Limb (tissue), 2 donors: ENCODE data around the gene ARHGAP26.
"Not testable (repeated sequence)": the region's sequence is repeated elsewhere in the genome, so short reads cannot be mapped to it uniquely, and the experiment has no call there.

Source experiments
- DNase-seq, 2 donors: peaks; one replicate each; pipeline ENCODE4 v3.0.0-alpha.2; 2016; ENCODE audit errors: extremely low spot score in 2 of 2

The ARHGAP26 gene

DNA sequence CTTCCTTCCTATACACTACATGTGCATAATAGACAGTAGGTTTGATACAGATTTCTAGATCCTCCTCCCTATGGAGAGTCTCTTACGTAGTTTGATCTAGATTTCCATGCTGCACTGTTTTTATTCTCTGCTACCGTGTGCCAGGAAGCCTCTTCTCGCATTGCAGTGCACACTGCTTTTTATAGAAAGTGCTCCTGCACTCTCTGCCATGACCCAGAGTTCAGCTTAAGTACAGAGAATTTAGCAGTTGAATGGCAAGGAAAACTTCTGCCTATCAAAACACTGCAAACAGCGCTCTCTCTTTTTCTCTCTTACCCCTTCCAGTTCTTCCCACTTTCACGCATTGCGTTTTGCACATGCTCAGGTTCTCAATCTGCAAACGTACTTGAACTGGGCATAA, 187.4 kb downstream of the ARHGAP26 start:
- DNase-seq = no peak

- DNase-seq = no peak
Observed at GRCh38 chr5:142958944-142959682, 188.9 kb downstream of the ARHGAP26 start.

GRCh38 chr5:142959683-142960657, 189.8 kb downstream of the ARHGAP26 start:
- no peak for DNase-seq

GRCh38 chr5:142961440-142962173, 191.4 kb downstream of the ARHGAP26 start:
- DNase-seq = no peak

GRCh38 chr5:142962174-142962533, 192.0 kb downstream of the ARHGAP26 start:
- DNase-seq = no peak

- not testable (repeated sequence) for DNase-seq
Observed at GRCh38 chr5:142965258-142966120, 195.3 kb downstream of the ARHGAP26 start.

DNA sequence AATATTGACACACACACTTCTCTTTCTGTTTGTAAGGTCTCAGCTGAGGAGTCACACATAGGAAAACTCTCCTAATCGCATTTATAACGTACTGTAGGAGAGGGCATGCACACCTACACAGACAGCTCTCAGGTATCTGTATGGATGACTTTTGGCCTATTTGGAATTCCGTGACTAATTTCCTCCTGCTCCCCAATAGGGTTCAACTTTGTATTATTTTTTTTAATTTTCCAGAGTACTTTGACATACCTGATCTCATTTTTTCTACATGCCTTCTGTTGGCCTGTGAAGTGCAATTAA, 195.9 kb downstream of the ARHGAP26 start:
- DNase-seq = no peak

- no peak for DNase-seq
Observed at GRCh38 chr5:142969186-142969585, 199.0 kb downstream of the ARHGAP26 start.

- no peak for DNase-seq
Observed at GRCh38 chr5:142969624-142970439, 199.7 kb downstream of the ARHGAP26 start.

DNA sequence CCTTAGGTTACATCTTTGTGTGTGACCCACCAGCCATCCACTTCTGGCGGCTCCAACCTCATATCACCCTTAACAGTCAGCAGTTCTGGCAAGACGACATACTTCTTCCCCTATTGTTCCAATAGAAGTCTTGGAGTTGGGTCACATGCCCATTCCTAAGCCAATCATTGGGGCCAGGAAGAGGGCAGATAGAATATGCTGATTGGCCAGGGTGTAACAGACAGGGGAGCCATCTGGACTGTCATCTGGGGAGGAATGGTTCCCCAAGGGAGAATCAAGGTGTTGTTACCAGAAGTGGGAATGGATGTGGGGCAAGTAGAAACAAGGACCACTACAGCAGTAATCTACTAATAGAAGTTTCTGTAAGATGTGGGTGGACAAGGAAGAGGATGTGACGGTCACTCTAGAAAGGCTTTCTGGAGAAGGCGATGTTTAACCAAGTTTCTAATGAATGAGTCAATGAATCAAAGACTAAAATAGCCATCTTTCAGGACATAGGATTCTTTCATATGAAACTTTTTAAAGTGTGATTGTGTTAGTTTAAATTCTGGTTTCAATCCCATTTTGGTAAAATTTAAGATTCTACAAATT, 200.4 kb downstream of the ARHGAP26 start:
- no peak for DNase-seq

DNA sequence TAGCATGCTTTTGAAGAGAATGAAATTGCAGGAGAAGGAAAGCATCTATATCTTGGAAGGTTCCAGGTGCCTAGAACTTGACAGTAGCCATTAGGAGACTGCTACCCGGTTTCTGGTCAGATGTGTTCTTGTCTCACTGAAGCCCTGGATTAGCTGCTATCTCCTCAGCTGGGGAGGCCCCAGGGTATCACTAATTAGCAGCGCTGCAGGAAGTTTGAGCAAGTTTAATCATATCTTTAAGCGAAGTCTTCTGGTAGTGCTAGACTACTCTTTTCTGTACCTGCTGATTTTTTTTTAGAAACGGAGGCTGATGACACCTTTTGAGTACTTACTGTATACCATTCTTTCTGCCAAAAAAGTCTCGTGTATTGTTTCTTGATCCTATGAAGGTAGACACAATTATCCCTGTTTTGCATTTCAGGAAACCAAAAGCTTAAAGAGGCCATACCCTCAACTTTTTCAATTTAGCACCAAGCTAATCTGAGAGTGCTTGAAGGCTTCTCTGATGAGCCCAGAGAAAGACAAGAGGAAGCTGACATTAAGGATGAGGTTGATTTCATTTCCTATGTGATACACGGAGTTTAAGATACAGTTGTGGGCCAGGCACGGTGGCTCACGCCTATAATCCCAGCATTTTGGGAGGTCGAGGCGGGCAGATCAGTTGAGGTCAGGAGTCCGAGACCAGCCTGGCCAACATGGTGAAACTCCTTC, 201.3 kb downstream of the ARHGAP26 start:
- no peak for DNase-seq

- no peak for DNase-seq
Observed at GRCh38 chr5:142972064-142972570, 201.9 kb downstream of the ARHGAP26 start.

DNA sequence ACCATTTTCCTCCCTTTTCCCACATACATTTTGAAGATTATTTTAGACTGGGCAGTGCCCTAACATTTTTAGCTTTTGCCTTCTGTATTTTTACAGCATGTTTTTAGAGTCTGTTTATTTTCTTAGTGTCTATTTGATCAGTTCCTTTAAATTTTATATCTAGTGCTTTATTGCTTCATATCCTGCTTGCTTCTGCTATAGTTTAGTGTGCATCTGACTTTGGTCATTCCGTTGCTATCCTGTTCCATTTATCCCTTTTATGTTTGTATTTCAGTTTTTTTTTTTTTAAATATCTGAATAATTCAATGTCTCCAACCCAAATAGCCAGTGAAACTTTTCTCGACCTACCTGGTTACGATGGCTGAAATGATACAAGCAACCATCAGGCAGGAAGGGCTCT, 203.8 kb downstream of the ARHGAP26 start:
- no peak for DNase-seq

DNA sequence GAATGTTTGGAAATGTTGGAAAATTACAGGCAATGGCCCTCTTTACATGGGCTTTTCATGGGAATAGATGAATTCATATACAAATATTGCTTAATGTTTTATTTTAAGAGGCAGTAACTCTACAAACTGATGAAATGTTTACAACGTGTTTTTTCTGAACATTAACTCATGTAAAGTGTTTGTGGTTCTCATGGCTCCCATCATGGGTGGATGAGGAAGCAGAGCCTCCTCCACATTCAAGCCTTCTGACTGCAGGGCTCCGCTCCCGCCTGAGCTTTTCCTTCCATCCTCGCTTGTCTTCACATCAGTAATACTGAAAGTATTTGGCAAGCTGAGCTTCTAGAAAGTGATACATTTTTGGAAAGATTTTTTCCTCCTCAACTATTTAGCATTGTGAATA, 204.2 kb downstream of the ARHGAP26 start:
- DNase-seq = peak in 1 of 2 donors; percentile 13

GRCh38 chr5:142976861-142977260, 206.7 kb downstream of the ARHGAP26 start:
- DNase-seq = no peak

DNA sequence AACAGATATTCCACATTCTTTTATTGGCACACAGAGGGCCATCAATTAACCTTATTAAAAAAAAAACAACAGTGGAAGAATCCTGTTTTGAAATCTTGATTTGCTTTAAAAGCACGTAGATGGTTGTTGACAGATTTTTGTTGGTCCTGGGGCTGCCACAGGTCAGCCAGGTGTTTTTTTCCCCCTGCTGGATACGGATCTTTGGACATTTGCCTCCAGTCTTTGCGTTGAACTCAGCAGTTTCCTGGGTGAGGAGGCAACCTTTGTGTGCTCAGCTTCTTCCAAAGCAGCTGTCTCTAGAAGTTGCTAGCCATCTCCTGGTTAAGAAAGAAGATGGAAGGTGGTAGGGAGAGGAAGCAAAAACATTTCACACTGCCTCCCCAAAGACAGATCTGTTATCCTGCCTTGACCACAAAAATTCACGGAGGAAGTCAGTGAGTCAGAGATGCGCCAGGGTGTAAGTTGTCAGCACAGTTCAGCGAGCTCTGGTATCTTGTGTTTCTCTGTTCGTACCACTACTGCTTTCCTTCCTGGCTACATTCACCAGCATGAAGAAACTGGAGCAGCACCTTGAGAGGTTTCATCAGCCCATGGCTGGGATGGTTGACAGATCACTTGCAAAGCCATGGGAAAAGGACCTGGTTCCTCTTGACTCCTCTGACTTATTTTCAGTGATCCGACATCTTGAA, 207.3 kb downstream of the ARHGAP26 start:
- no peak for DNase-seq

DNA sequence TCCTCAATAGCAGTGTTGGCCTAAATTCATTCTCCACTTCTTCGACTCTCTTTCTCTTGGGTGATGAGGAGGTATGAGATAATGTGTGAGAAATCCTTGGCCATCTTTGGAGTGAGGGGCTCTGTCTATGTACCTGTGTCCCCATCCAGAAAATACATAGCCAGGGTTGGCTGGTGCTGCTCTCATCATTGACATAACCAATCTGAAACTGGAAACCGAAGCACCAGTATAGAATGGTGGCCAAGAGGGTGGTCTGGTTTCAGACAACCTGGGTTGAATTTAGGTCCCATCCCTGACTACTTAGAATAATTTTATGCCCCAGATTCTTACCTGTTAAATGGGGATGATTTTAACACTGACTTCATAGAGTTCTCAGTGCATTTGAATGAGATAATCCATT, 208.1 kb downstream of the ARHGAP26 start:
- DNase-seq = no peak

DNA sequence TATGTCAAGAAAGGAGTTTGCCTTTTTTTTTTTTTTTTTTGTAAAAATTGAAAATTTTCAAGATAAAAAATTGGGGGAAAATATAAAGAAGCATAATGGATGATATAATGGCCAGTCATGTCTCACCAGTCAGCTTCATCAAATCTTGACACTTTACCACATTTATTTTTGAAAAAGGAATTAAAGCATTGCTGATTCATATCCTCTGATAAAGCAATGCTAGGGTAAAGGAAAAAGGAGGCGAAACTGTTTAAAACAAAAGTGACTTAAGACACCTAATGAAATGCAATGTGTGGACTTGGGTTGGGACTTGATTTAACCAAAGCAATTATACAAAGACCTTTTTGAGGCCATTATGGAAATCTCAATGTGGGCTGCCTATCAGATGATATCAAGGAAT, 208.5 kb downstream of the ARHGAP26 start:
- DNase-seq = no peak
